Mesendoderm (in vitro differentiated cells): ENCODE measurements around the gene SCRN3.

Experiments
- DNase-seq: peaks from one replicate; pipeline ENCODE4 v3.0.0; 2013
- H2AK5ac ChIP-seq: 2 replicates; pipeline ENCODE4 v1.6.1; 2013; ENCODE audit warnings: low read length, inconsistent platforms
- H2BK120ac ChIP-seq: 2 replicates; pipeline ENCODE4 v1.6.1; 2013; ENCODE audit warnings: low read depth, mild to moderate bottlenecking, low read length, moderate library complexity, mixed read lengths
- H2BK15ac ChIP-seq: replicated peaks from 2 replicates; pipeline ENCODE4 v1.6.1; 2013; ENCODE audit warnings: low read depth, mild to moderate bottlenecking, moderate library complexity
- H2BK5ac ChIP-seq: 2 replicates; pipeline ENCODE4 v1.6.1; 2013; ENCODE audit warnings: low read length, inconsistent platforms
- H3K18ac ChIP-seq: 2 replicates; pipeline ENCODE4 v1.6.1; 2013; ENCODE audit warnings: mild to moderate bottlenecking, low read length, mixed read lengths
- H3K23ac ChIP-seq: one replicate; pipeline ENCODE4 v1.6.1; 2013; ENCODE audit warnings: low read length
- H3K27ac ChIP-seq: 2 replicates; pipeline ENCODE4 v1.5.1; 2013; ENCODE audit warnings: low read depth, mild to moderate bottlenecking, inconsistent platforms, low read length, moderate library complexity
- H3K27me3 ChIP-seq: 2 replicates; pipeline ENCODE4 v1.6.1; 2013; ENCODE audit warnings: low read length, control low read depth, mild to moderate bottlenecking, inconsistent platforms; ENCODE audit not compliant: insufficient read depth, poor library complexity
- H3K36me3 ChIP-seq: 2 replicates; pipeline ENCODE4 v1.6.1; 2013; ENCODE audit warnings: low read length, inconsistent platforms; ENCODE audit not compliant: control insufficient read depth, insufficient read depth
- H3K4ac ChIP-seq: one replicate; pipeline ENCODE4 v1.6.1; 2013; ENCODE audit warnings: low read depth, mild to moderate bottlenecking, low read length, moderate library complexity
- H3K4me1 ChIP-seq: 2 replicates; pipeline ENCODE4 v1.6.1; 2013; ENCODE audit warnings: low read depth, low read length, inconsistent platforms; ENCODE audit not compliant: control insufficient read depth
- H3K4me2 ChIP-seq: 2 replicates; pipeline ENCODE4 v1.6.1; 2013; ENCODE audit warnings: low read length
- H3K4me3 ChIP-seq: 2 replicates; pipeline ENCODE4 v1.5.1; 2013; ENCODE audit warnings: mild to moderate bottlenecking, low read length
- H3K56ac ChIP-seq: one replicate; pipeline ENCODE4 v1.6.1; 2013; ENCODE audit warnings: low read length
- H3K79me1 ChIP-seq: 2 replicates; pipeline ENCODE4 v1.6.1; 2013; ENCODE audit warnings: low read length, inconsistent platforms
- H3K79me2 ChIP-seq: 2 replicates; pipeline ENCODE4 v1.6.1; 2013; ENCODE audit warnings: mild to moderate bottlenecking, low read length; ENCODE audit not compliant: control insufficient read depth, insufficient read depth
- H3K9ac ChIP-seq: 2 replicates; pipeline ENCODE4 v1.6.1; 2013; ENCODE audit warnings: low read length, inconsistent platforms
- H4K5ac ChIP-seq: one replicate; pipeline ENCODE4 v1.6.1; 2013; ENCODE audit warnings: low read length
- H4K8ac ChIP-seq: one replicate; pipeline ENCODE4 v1.6.1; 2013; ENCODE audit warnings: low read depth, mild to moderate bottlenecking, control low read depth, low read length, moderate library complexity
- WGBS: extraction: QIAGEN DNeasy Blood & Tissue Kit; methylation state at CpG from one replicate; pipeline ENCODE4 v1.1.7; 2013; ENCODE audit warnings: low lambda C conversion rate, missing lambda C conversion rate; ENCODE audit not compliant: insufficient coverage; ENCODE audit errors: extremely low coverage; 5-methylcytosine and 5-hydroxymethylcytosine counted together

Gene SCRN3

GRCh38 chr2:174392706-174393105 is 2.8 kb upstream of the SCRN3 start:
- Histone ChIP-seq H3K23ac (no peak overlapping the region), H3K9ac (no peak overlapping the region), H3K36me3 (no peaks in the 10 kb centered on the region), H3K79me2 (peaks cover 2% of the 10 kb centered on the region), H2BK5ac (no peak overlapping the region), H4K8ac (no peak overlapping the region), H2AK5ac (no peak overlapping the region), H4K5ac (no peak overlapping the region), H3K4ac (no peak overlapping the region), H3K4me1 (no peaks in the 10 kb centered on the region), H3K79me1 (peaks cover 3% of the 10 kb centered on the region), H2BK15ac (no peak overlapping the region), H3K4me3 (no peak overlapping the region), H3K27me3 (no peaks in the 10 kb centered on the region), H3K18ac (no peak overlapping the region), H2BK120ac (no peak overlapping the region), H3K27ac (no peak overlapping the region), H3K56ac (no peak overlapping the region), H3K4me2 (no peak overlapping the region)
- DNase-seq, result no peak

DNA sequence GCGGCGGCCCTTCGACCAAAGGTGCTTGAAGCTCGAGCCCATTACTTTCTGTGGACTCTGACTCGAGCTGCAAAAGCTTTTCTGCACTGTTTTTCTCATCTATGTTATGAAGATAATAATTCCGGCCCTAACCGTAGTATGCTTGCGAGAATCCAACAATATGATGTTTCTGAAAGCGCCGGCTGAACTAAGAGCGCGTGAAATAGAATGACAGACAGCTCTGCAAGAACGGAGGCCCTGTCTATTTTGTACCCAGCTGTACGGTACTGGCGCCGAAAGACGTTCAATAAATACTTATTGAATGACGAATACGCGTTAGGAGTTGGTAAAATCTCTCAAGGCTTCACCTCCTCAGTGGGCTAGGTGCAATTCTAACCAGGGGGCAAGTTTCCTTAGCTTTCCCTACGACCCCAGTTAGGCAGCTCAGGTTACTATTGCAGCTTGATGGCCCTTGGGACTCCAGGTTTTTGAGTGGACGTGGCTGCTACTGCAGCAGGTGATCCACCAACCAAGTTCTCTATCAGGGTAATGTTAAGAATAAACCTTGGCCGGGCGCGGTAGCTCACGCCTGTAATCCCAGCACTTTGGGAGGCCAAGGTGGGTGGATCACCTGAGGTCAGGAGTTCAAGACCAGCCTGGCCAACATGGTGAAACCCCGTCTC is 570 bp downstream of the SCRN3 start:
- peak; percentile 16 for DNase-seq
- Histone ChIP-seq H3K27ac (no peak overlapping the region), H4K5ac (no peak overlapping the region), H3K4me3 (peak overlapping the region; percentile 52), H3K4ac (no peak overlapping the region), H3K23ac (no peak overlapping the region), H4K8ac (peak overlapping the region; percentile 30), H3K27me3 (no peaks in the 10 kb centered on the region), H3K79me1 (peaks cover 3% of the 10 kb centered on the region), H3K4me2 (peak overlapping the region; percentile 82), H3K56ac (peak overlapping the region; percentile 75), H2BK120ac (no peak overlapping the region), H3K9ac (peak overlapping the region; percentile 44), H3K18ac (no peak overlapping the region), H2BK15ac (no peak overlapping the region), H3K79me2 (peaks cover 2% of the 10 kb centered on the region), H3K36me3 (no peaks in the 10 kb centered on the region), H2BK5ac (no peak overlapping the region), H3K4me1 (no peaks in the 10 kb centered on the region), H2AK5ac (no peak overlapping the region)
- no CpG with 5 or more reads among the region's 27 CpGs for WGBS

GRCh38 chr2:174397773-174398172 is 2.2 kb downstream of the SCRN3 start:
- Histone ChIP-seq H4K5ac (no peak overlapping the region), H3K27me3 (no peaks in the 10 kb centered on the region), H3K27ac (no peak overlapping the region), H3K4me3 (no peak overlapping the region), H3K4me2 (no peak overlapping the region), H2BK5ac (no peak overlapping the region), H2BK120ac (no peak overlapping the region), H3K18ac (no peak overlapping the region), H3K4me1 (no peaks in the 10 kb centered on the region), H4K8ac (no peak overlapping the region), H2AK5ac (no peak overlapping the region), H2BK15ac (no peak overlapping the region), H3K36me3 (no peaks in the 10 kb centered on the region), H3K79me2 (peaks cover 2% of the 10 kb centered on the region), H3K79me1 (peaks cover 3% of the 10 kb centered on the region), H3K23ac (no peak overlapping the region), H3K9ac (no peak overlapping the region), H3K56ac (no peak overlapping the region), H3K4ac (no peak overlapping the region)
- whole genome bisulfite sequencing, result no CpG with 5 or more reads among the region's 3 CpGs
- DNase-seq, result no peak

DNA sequence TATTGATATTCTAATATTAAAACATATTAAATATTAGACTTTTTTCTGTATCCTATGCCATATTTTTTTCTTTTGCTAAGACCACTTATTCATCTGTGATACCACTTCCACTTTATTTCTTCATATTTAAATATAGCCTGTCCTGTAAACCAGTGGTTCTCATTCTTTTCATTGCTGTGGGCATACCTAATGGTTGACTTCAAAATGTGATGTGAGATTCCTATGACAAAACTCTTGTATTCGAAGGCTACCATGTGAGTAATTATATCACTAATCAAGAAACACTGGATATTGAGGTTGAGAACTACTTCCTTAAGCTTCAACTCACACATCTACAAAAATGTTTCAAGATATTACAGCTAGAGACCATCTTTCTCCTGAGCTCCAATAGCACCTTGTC is 3.6 kb downstream of the SCRN3 start:
- no peaks in the 10 kb centered on the region for H3K4me1 ChIP-seq
- no peak overlapping the region for H2BK5ac ChIP-seq
- no peak overlapping the region for H3K23ac ChIP-seq
- H3K79me2 ChIP-seq, result peaks cover 1% of the 10 kb centered on the region
- H2AK5ac ChIP-seq, result no peak overlapping the region
- H2BK120ac ChIP-seq, result no peak overlapping the region
- H3K4me3 ChIP-seq, result no peak overlapping the region
- H4K5ac ChIP-seq, result no peak overlapping the region
- H3K79me1 ChIP-seq, result peaks cover 1% of the 10 kb centered on the region
- H3K36me3 ChIP-seq, result no peaks in the 10 kb centered on the region
- H4K8ac ChIP-seq, result no peak overlapping the region
- no peak overlapping the region for H3K27ac ChIP-seq
- H3K9ac ChIP-seq, result no peak overlapping the region
- no peak for DNase-seq
- no peak overlapping the region for H3K56ac ChIP-seq
- H3K4me2 ChIP-seq, result no peak overlapping the region
- H3K27me3 ChIP-seq, result no peaks in the 10 kb centered on the region
- H2BK15ac ChIP-seq, result no peak overlapping the region
- H3K4ac ChIP-seq, result no peak overlapping the region
- no CpG with 5 or more reads among the region's 1 CpG for WGBS
- no peak overlapping the region for H3K18ac ChIP-seq

DNA sequence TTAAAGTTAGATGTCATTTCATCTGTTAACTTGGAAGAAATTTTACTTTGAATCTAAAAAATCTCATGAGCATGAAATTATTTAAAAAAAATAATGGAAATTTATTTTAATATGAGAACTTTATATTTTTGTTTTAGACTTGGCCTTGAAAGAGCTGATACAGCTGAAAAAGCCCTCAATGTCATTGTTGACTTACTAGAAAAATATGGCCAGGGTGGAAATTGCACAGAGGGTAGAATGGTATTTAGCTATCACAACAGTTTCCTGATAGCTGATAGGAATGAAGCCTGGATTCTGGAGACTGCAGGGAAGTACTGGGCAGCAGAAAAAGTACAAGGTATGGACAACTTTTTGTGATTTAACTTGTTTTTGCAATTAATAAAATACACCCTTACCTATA is 5.3 kb downstream of the SCRN3 start:
- no peaks in the 10 kb centered on the region for H3K27me3 ChIP-seq
- H2AK5ac ChIP-seq, result no peak overlapping the region
- H2BK5ac ChIP-seq, result no peak overlapping the region
- no peak overlapping the region for H4K5ac ChIP-seq
- no peak overlapping the region for H3K4ac ChIP-seq
- H3K56ac ChIP-seq, result no peak overlapping the region
- no peak overlapping the region for H3K27ac ChIP-seq
- no peak overlapping the region for H2BK120ac ChIP-seq
- no peaks in the 10 kb centered on the region for H3K79me1 ChIP-seq
- no peak overlapping the region for H3K18ac ChIP-seq
- DNase-seq, result no peak
- no peak overlapping the region for H4K8ac ChIP-seq
- H3K4me1 ChIP-seq, result no peaks in the 10 kb centered on the region
- no peak overlapping the region for H2BK15ac ChIP-seq
- H3K9ac ChIP-seq, result no peak overlapping the region
- H3K23ac ChIP-seq, result no peak overlapping the region
- H3K4me2 ChIP-seq, result no peak overlapping the region
- no peaks in the 10 kb centered on the region for H3K79me2 ChIP-seq
- H3K36me3 ChIP-seq, result no peaks in the 10 kb centered on the region
- no peak overlapping the region for H3K4me3 ChIP-seq

DNA sequence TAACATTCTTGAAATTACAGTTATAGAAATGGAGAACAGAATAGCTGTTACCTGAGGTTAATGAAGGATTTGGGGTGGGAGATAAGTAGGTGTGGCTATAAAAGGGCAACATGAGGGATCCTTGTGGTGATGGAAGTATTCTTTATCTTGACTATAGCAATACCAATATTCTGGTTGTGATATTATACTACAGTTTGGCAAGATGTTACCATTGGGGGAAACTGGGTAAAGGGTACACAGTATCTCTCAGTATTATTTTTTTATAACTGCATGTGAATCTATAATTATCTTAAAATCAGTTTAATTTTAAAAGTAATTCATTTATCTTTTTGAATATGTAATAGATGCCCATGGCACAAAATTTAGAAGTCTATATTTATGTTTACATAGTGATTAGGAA is 8.1 kb downstream of the SCRN3 start:
- no peak overlapping the region for H3K4me3 ChIP-seq
- H4K8ac ChIP-seq, result no peak overlapping the region
- no peaks in the 10 kb centered on the region for H3K27me3 ChIP-seq
- H3K4me2 ChIP-seq, result no peak overlapping the region
- H3K79me2 ChIP-seq, result no peaks in the 10 kb centered on the region
- no peak overlapping the region for H2AK5ac ChIP-seq
- H3K4me1 ChIP-seq, result no peaks in the 10 kb centered on the region
- H3K36me3 ChIP-seq, result no peaks in the 10 kb centered on the region
- DNase-seq, result no peak
- no peak overlapping the region for H2BK15ac ChIP-seq
- H3K18ac ChIP-seq, result no peak overlapping the region
- no peak overlapping the region for H3K23ac ChIP-seq
- H3K56ac ChIP-seq, result no peak overlapping the region
- H2BK120ac ChIP-seq, result no peak overlapping the region
- no peak overlapping the region for H3K27ac ChIP-seq
- H4K5ac ChIP-seq, result no peak overlapping the region
- H3K79me1 ChIP-seq, result no peaks in the 10 kb centered on the region
- H2BK5ac ChIP-seq, result no peak overlapping the region
- H3K4ac ChIP-seq, result no peak overlapping the region
- no peak overlapping the region for H3K9ac ChIP-seq
